HG02852 (cell line): ENCODE measurements around the gene NTM.

Experiments used
- ATAC-seq: cut with Tn5 transposase; IDR thresholded peaks from one replicate; pipeline ENCODE4 v1.9.1; 2021; ENCODE audit warnings: mild to moderate bottlenecking, moderate library complexity; ENCODE audit not compliant: unreplicated experiment

NTM gene

GRCh38 chr11:131592152-131592551 lies 221.7 kb downstream of the NTM start:
- no peak for ATAC-seq

DNA sequence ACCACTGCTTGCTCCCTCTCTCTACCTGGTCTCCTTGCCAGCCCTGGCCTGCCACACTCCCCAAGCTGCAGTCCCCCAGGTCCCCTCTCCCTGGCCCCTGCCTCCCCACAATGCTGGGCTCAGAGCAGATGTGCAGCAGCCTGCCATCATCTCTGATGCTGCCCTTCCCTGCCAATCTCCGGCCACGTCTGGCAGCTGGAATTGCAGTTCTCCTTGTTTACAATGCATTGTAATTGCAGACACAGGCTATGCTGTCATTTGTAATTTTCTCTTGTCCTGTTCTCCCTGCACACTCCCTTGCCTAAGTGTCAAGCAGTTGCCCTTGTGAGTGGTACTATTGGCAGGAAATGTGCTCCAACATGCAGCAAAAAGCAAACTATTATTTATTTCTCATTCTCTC lies 222.3 kb downstream of the NTM start:
- ATAC-seq, result no peak

DNA sequence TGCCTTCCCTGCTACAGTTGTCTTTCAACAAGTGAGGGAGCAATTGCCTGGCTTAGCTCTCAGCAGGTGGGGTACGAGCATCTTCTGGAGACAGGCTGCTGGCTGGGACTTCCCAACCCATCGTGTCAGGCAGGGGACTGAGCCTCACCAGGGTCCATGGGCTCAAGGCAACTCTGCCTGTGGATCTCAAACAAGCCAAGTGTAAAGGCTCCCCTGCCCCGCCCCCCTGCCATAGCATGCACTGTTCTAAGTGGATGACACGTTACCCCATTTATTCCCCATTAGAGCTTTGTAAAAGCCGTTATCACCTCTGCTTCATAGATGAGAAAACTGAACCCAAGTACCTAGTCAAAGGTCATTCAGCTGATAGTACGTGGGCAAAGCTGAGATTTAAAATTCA lies 222.9 kb downstream of the NTM start:
- ATAC-seq, result no peak

- ATAC-seq, result no peak
Measured at GRCh38 chr11:131595797-131596196, 225.4 kb downstream of the NTM start.

- no peak for ATAC-seq
Measured at GRCh38 chr11:131597890-131598289, 227.5 kb downstream of the NTM start.

DNA sequence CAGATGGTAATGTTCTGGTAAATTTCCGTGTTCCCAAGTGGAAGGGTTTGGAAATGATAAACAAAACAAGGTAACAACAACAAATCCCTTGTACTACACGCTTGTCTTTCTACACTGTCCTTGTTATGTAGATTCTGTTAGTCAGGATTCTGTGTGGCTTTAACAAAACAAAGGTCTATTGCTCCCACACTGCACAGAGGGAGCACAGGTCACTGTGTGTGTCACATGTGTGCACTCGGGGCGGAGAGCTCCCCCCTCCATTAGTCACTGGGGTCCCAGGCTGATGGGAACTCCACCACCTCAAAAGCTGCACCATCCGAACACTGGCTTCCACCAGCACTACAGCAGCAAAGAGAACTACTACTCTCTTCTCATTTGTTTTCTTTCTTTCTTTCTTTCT lies 227.9 kb downstream of the NTM start:
- ATAC-seq, result no peak

GRCh38 chr11:131599285-131599684 lies 228.9 kb downstream of the NTM start:
- ATAC-seq, result no peak

DNA sequence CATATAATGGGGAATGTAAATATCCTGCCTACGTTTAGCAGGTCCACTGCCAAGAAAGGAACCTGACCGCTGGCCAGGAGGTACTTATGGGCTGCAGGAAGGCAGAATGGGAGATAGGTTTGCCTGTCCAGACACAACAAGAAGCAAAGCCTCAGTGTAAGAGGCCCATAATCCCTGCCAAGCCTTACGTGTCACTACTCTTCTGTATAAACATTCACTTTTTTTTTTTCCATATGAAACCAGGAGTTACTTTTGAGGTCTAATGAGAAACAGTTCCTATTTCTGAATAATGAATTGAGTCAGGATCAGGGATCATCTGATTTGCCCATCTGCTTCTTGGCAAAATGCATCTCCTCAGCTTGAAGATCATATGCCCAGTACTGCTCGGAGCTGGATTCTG lies 230.2 kb downstream of the NTM start:
- ATAC-seq, result no peak

GRCh38 chr11:131601586-131601985 lies 231.2 kb downstream of the NTM start:
- ATAC-seq, result no peak

- ATAC-seq, result no peak
Measured at GRCh38 chr11:131602431-131602830, 232.0 kb downstream of the NTM start.

DNA sequence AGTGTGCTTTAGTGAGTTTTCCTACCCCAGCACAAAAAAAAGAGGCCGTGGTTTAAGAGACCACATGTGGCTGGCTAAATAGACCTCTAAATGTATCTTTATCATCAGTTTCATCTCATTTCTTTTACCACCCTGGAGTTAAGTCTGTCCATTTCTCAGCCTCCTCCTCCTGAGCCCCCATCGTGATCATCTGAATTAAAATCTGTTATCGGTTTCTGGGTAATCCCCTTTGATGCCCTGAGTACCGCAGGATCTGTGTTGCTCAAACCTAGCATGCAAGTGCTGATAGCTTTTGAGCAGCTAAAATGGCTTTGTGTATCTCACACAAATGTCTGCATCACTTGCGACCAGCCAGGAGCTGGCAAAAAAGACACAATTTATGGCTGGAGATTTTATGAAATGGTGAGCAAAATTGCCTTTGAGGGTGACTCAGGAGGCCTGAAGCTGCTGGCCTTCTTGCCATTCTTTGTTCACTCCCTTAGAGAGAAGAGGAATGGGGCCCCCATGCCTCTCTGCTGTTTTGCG lies 236.5 kb downstream of the NTM start:
- ATAC-seq, result no peak

- no peak for ATAC-seq
Measured at GRCh38 chr11:131609337-131609736, 238.9 kb downstream of the NTM start.

DNA sequence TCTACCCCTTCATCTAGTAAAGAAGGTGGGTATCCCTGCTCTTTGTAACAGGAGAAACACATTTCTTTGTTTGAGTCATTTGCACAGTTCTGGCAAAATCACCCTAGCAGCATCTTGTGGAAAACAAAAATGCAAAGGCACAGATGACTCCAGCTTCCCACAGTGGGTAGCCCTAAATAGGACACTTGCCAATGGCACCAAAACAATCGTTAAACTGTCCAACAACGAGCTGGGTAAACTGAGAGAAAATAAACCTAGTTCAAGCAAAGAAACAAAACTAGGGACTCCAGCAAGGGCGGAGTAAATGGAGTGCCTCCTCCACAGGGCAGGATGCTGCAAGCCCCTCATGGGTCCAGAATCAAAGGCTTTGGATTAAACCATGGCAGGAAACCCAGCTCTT lies 239.5 kb downstream of the NTM start:
- no peak for ATAC-seq

- no peak for ATAC-seq
Measured at GRCh38 chr11:131611322-131611721, 240.9 kb downstream of the NTM start.

- ATAC-seq, result no peak
Measured at GRCh38 chr11:131612533-131612932, 242.1 kb downstream of the NTM start.

GRCh38 chr11:131614631-131615030 lies 244.2 kb downstream of the NTM start:
- ATAC-seq, result no peak

DNA sequence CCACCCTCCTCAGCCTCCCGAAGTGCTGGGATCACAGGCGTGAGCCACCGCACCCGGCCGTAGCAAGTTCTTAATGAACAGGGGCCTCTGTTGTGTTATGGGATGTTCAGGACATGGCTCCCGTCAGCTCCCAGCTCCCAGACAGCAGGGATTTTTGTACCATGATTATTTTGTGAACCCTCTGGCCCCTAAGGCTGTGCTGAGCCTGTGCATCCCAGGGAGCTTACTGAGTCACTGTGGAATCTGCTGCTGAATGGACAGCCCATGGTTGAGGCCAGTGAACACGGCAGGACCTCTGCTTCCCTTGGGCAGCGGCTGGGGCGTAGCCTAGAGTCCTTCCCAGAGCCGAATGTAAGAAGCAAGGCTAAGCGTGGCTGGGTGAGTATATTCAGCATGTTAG lies 245.2 kb downstream of the NTM start:
- no peak for ATAC-seq

DNA sequence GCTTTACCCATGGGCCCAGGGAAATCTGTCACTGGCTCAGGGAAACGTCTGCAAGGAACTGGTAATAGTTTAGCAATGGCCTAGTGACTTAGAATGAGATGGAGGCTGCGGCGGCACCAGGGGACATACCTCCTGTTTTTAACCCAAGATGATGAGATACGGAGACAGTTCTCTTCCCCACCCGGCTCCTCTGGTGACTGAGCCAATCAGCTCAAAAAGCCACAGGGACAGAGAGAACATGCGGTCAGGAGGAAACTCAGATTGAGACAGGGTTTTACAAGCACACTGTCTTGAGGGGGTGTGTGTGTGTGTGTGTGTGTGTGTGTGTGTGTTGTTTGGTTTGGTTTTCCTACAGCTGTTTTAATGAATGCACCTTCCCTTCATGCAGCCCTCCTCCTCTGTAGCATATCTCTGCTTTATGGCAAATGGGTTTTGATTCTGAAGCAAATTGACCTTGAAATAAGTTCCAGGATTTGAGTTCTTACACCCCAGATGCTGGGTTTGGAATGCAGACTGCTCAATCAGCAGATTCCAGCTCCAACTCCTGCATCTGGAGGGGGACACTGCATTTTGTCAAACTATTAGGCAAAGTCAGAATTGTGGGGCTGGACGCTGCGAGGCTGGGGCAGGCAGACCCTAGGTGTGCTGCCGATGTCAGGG lies 246.2 kb downstream of the NTM start:
- ATAC-seq, result no peak

- ATAC-seq, result no peak
Measured at GRCh38 chr11:131618201-131618600, 247.8 kb downstream of the NTM start.

DNA sequence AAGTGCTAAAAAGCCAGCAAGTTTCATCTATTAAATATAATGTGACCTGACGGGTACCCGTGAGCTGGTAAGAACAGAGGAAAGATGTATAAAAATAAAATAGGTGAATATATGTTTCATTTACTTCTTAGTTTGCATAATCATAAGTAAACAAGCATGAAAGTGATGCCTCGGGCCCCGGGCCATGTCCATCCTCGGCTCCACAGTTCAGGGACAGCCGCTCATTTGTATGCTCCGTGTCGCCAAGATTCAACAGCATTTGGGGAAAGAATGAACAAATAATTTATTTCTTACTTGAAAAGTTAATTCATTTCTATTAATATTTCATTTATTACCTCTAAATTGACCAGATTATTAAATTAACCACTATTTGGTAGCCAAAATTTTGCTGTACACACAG lies 251.8 kb downstream of the NTM start:
- no peak for ATAC-seq

DNA sequence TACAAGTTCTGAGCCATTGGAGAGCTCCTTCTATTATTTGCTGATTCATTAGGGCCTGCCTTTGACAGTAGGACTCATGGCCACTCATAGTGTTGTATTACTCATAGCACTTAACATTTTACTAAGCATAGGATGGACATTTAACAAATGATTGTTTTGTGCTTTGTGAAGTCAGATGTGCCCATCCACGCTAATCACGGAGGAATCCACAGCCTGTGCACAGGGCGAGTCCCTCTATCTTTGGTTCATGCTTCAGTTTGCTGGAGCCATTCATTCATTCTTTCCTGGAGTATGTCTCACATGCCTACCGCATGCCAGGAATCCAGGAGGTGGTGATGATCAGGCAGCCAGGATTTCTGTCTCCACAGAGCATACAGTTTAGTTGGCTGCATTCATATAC lies 254.1 kb downstream of the NTM start:
- ATAC-seq, result no peak

- ATAC-seq, result no peak
Measured at GRCh38 chr11:131626788-131627187, 256.4 kb downstream of the NTM start.

GRCh38 chr11:131628739-131629138 lies 258.3 kb downstream of the NTM start:
- ATAC-seq, result no peak
